H1 (cell line): ENCODE data around the gene GJB4. TPM values are rescaled to one million over a fixed set of nuclear protein-coding genes. Genes with fewer than 3 reads are reported as not detected.

ENCODE experiments used
- CTCF ChIA-PET: fragments of 300-600 bp; sonication (Branson Sonifier 250); formaldehyde crosslinking; loops from one replicate; lab custom pipeline; 2021; ENCODE audit not compliant: partially characterized antibody; lab: Charles Lee
- POLR2A ChIA-PET: fragments of 300-600 bp; sonication (Branson Sonifier 250); formaldehyde crosslinking; loops from one replicate; lab custom pipeline; 2021; ENCODE audit warnings: inconsistent platforms; ENCODE audit not compliant: partially characterized antibody; lab: Charles Lee
- DNase-seq, 2 experiments: peaks; one replicate each; pipeline versions ENCODE4 v3.0.0 to v3.0.0-alpha.2; 2010 to 2022; ENCODE audit warnings: low spot score in 2 of 2, low read depth in 1 of 2, mixed read lengths in 1 of 2
- FAIRE-seq: peaks from 2 replicates; lab custom pipeline; 2011; peaks lifted over from hg19 to GRCh38; lab: Jason Lieb, UNC
- H2AFZ ChIP-seq: 2 replicates; pipeline ENCODE4 v1.8.1; 2012; ENCODE audit warnings: low read length, inconsistent platforms
- H2AK5ac ChIP-seq: 2 replicates; pipeline ENCODE4 v1.6.1; 2013; ENCODE audit warnings: low read depth, low read length
- H2BK120ac ChIP-seq: replicated peaks from 2 replicates; pipeline ENCODE3; 2013; ENCODE audit warnings: low read depth, low read length, inconsistent platforms
- H2BK12ac ChIP-seq: 2 replicates; pipeline ENCODE4 v1.6.1; 2013; ENCODE audit warnings: low read depth, low read length
- H2BK15ac ChIP-seq: 2 replicates; pipeline ENCODE4 v1.6.1; 2013; ENCODE audit warnings: low read length
- H2BK20ac ChIP-seq: 2 replicates; pipeline ENCODE4 v1.6.1; 2013; ENCODE audit warnings: low read length
- H2BK5ac ChIP-seq: 2 replicates; pipeline ENCODE4 v1.6.1; 2013; ENCODE audit warnings: low read depth, low read length
- H3K14ac ChIP-seq: 2 replicates; pipeline ENCODE4 v1.6.1; 2013; ENCODE audit warnings: inconsistent platforms; ENCODE audit not compliant: insufficient read length
- H3K18ac ChIP-seq: 2 replicates; pipeline ENCODE4 v1.6.1; 2013; ENCODE audit warnings: low read length; ENCODE audit errors: extremely low read depth
- H3K23ac ChIP-seq: 2 replicates; pipeline ENCODE4 v1.6.1; 2013; ENCODE audit warnings: inconsistent platforms; ENCODE audit not compliant: insufficient read length
- H3K23me2 ChIP-seq: 2 replicates; pipeline ENCODE4 v1.6.1; 2013; ENCODE audit warnings: low read depth, low read length
- H3K27ac ChIP-seq: 2 replicates; pipeline ENCODE4 v1.6.1; 2011; ENCODE audit warnings: low read depth, low read length, inconsistent platforms
- H3K27me3 ChIP-seq, 4 experiments: replicated peaks in 1 of 4; 1 replicate in 1 of 4; 2 replicates in 3 of 4; pipeline versions ENCODE4 v1.6.1 to v1.8.1; 2011 to 2013; ENCODE audit warnings: low read length in 3 of 4, mild to moderate bottlenecking in 3 of 4, inconsistent platforms in 2 of 4, mixed read lengths in 2 of 4, moderate library complexity in 1 of 4; ENCODE audit not compliant: control insufficient read depth in 3 of 4, insufficient read depth in 3 of 4; ENCODE audit errors: extremely low read depth in 1 of 4
- H3K36me3 ChIP-seq, 4 experiments: 2 replicates each; pipeline versions ENCODE4 v1.6.1 to v1.8.1; 2011 to 2013; ENCODE audit warnings: mild to moderate bottlenecking in 4 of 4, low read length in 3 of 4, moderate library complexity in 2 of 4, control low read depth in 1 of 4, inconsistent platforms in 1 of 4; ENCODE audit not compliant: insufficient read depth in 4 of 4, control insufficient read depth in 2 of 4
- H3K4ac ChIP-seq: replicated peaks from 2 replicates; pipeline ENCODE3; 2013; ENCODE audit warnings: low read length, low read depth, mixed read lengths, inconsistent platforms; ENCODE audit not compliant: insufficient read length
- H3K4me1 ChIP-seq, 4 experiments: replicated peaks in 1 of 4; 1 replicate in 1 of 4; 2 replicates in 3 of 4; pipeline versions ENCODE4 v1.6.1 to v1.8.1; 2011 to 2013; ENCODE audit warnings: low read length in 3 of 4, inconsistent platforms in 2 of 4, mixed read lengths in 1 of 4; ENCODE audit not compliant: insufficient read depth in 4 of 4, control insufficient read depth in 3 of 4
- H3K4me2 ChIP-seq, 2 experiments: 2 replicates each; pipeline versions ENCODE4 v1.6.1 to v1.8.1; 2011 to 2013; ENCODE audit warnings: low read depth in 2 of 2, low read length in 2 of 2, control low read depth in 1 of 2, inconsistent platforms in 1 of 2, mild to moderate bottlenecking in 1 of 2; ENCODE audit not compliant: insufficient read depth in 1 of 2
- H3K4me3 ChIP-seq, 4 experiments: fragments of 200-600, 300-600 bp in 1 of 4; sonication (generic), shearing (Covaris generic), sonication (Bioruptor Twin) in 1 of 4; 2 replicates each; pipeline versions ENCODE4 v1.5.1 to v1.8.1; 2011 to 2016; ENCODE audit warnings: low read length in 4 of 4, low read depth in 3 of 4, control low read depth in 2 of 4, inconsistent platforms in 2 of 4, mild to moderate bottlenecking in 2 of 4, mixed read lengths in 1 of 4, moderate library complexity in 1 of 4; ENCODE audit not compliant: insufficient read depth in 2 of 4; ENCODE audit errors: extremely low read depth in 1 of 4
- H3K56ac ChIP-seq: replicated peaks from 2 replicates; pipeline ENCODE3; 2013; ENCODE audit warnings: low read depth, mild to moderate bottlenecking, mixed read lengths, low read length, inconsistent platforms; ENCODE audit not compliant: insufficient read length
- H3K79me1 ChIP-seq: 2 replicates; pipeline ENCODE4 v1.6.1; 2013; ENCODE audit warnings: low read depth, low read length, control low read depth
- H3K79me2 ChIP-seq, 2 experiments: 2 replicates each; pipeline versions ENCODE4 v1.6.1 to v1.8.1; 2012 to 2013; ENCODE audit warnings: low read length in 2 of 2, mild to moderate bottlenecking in 2 of 2, inconsistent platforms in 1 of 2; ENCODE audit not compliant: insufficient read depth in 2 of 2, control insufficient read depth in 1 of 2
- H3K9ac ChIP-seq, 4 experiments: replicated peaks in 1 of 4; 1 replicate in 1 of 4; 2 replicates in 3 of 4; pipeline versions ENCODE4 v1.6.1 to v1.8.1; 2011 to 2013; ENCODE audit warnings: low read depth in 3 of 4, low read length in 3 of 4, control low read depth in 2 of 4, mild to moderate bottlenecking in 2 of 4, moderate library complexity in 2 of 4, inconsistent platforms in 1 of 4; ENCODE audit errors: extremely low read depth in 1 of 4
- H3K9me3 ChIP-seq, 2 experiments: 2 replicates each; pipeline versions ENCODE4 v1.6.1 to v1.8.1; 2012 to 2013; ENCODE audit warnings: mild to moderate bottlenecking in 2 of 2, moderate library complexity in 2 of 2, control low read depth in 1 of 2, inconsistent platforms in 1 of 2, low read depth in 1 of 2, low read length in 1 of 2, mixed read lengths in 1 of 2; ENCODE audit not compliant: insufficient read depth in 2 of 2
- H4K20me1 ChIP-seq, 2 experiments: replicated peaks in 1 of 2; 2 replicates each; pipeline versions ENCODE3 to v1.8.1; 2011 to 2013; ENCODE audit warnings: inconsistent platforms in 2 of 2, low read length in 2 of 2, mild to moderate bottlenecking in 1 of 2; ENCODE audit not compliant: insufficient read depth in 2 of 2, control insufficient read depth in 1 of 2
- H4K5ac ChIP-seq: 2 replicates; pipeline ENCODE4 v1.6.1; 2013; ENCODE audit warnings: low read length, low read depth, mixed read lengths, inconsistent platforms; ENCODE audit not compliant: insufficient read length
- H4K8ac ChIP-seq: 2 replicates; pipeline ENCODE4 v1.8.0; 2013; ENCODE audit warnings: mild to moderate bottlenecking, moderate library complexity, low read length, inconsistent platforms; ENCODE audit not compliant: insufficient read depth; ENCODE audit errors: extremely low read depth
- H4K91ac ChIP-seq: replicated peaks from 2 replicates; pipeline ENCODE3; 2013; ENCODE audit warnings: low read length, mixed read lengths, inconsistent platforms; ENCODE audit not compliant: insufficient read length
- CBX8 ChIP-seq: fragments of 300-800, 300-1000 bp; sonication (generic); IDR thresholded peaks from 2 replicates; pipeline ENCODE4 v1.7.1; 2016; ENCODE audit warnings: low read depth, low read length, borderline replicate concordance
- CHD1 ChIP-seq: IDR thresholded peaks from 2 replicates; pipeline ENCODE4 v1.6.1; 2012; ENCODE audit warnings: low read depth, low read length, improper control_type of control experiment
- EZH2 ChIP-seq: fragments of 200-600 bp; sonication (generic); IDR thresholded peaks from 2 replicates; pipeline ENCODE4 v1.7.1; 2012; ENCODE audit warnings: low read depth, mild to moderate bottlenecking, moderate library complexity, low read length, inconsistent platforms; ENCODE audit not compliant: severe bottlenecking
- GABPA ChIP-seq: IDR thresholded peaks from 2 replicates; pipeline ENCODE4 v1.6.1; 2011; ENCODE audit warnings: mild to moderate bottlenecking, low read length, moderate library complexity, borderline replicate concordance; ENCODE audit not compliant: insufficient read depth
- NANOG ChIP-seq: IDR thresholded peaks from 2 replicates; pipeline ENCODE4 v1.6.1; 2011; ENCODE audit warnings: low read length, low read depth, mild to moderate bottlenecking, inconsistent platforms; ENCODE audit not compliant: insufficient read depth, poor library complexity, severe bottlenecking
- POLR2AphosphoS5 ChIP-seq: IDR thresholded peaks from 2 replicates; pipeline ENCODE4 v1.6.1; 2011; ENCODE audit warnings: low read depth, low read length
- RBBP5 ChIP-seq: IDR thresholded peaks from 2 replicates; pipeline ENCODE4 v1.7.1; 2012; ENCODE audit warnings: low read depth, mild to moderate bottlenecking, inconsistent platforms, low read length, moderate library complexity, borderline replicate concordance
- SIN3A ChIP-seq, 2 experiments: IDR thresholded peaks in 1 of 2; conservative IDR thresholded peaks in 1 of 2; 2 replicates each; pipeline ENCODE4 v1.6.1; 2011 to 2012; ENCODE audit warnings: low read length in 2 of 2, improper control_type of control experiment in 1 of 2, low read depth in 1 of 2, mild to moderate bottlenecking in 1 of 2
- SRF ChIP-seq: IDR thresholded peaks from 2 replicates; pipeline ENCODE4 v1.6.1; 2011; ENCODE audit warnings: mild to moderate bottlenecking, low read depth, low read length, moderate library complexity
- TAF7 ChIP-seq: optimal IDR thresholded peaks from 2 replicates; pipeline ENCODE3; 2011; ENCODE audit warnings: low read depth, mild to moderate bottlenecking, inconsistent platforms, low read length, moderate library complexity, borderline replicate concordance
- TBP ChIP-seq: IDR thresholded peaks from 2 replicates; pipeline ENCODE4 v1.6.1; 2011; ENCODE audit warnings: low read depth, low read length, improper control_type of control experiment
- WGBS, 2 experiments: shearing (Covaris generic) in 1 of 2; methylation state at CpG; one replicate each; pipeline versions ENCODE4 v1.1.6 to v1.1.7; 2013 to 2015; ENCODE audit warnings: low lambda C conversion rate in 2 of 2, mixed read lengths in 2 of 2, inconsistent platforms in 1 of 2, low coverage in 1 of 2, missing lambda C conversion rate in 1 of 2; ENCODE audit not compliant: insufficient replicate concordance in 2 of 2, insufficient coverage in 1 of 2, insufficient read length in 1 of 2; ENCODE audit errors: extremely low coverage in 1 of 2, missing lambda C conversion rate in 1 of 2; 5-methylcytosine and 5-hydroxymethylcytosine counted together
- polyA plus RNA-seq, 7 experiments: library from polyadenylated mRNA; depleted of rRNA in 3 of 7; stranded (reverse) in 5 of 7; unstranded in 2 of 7; fragments of >200 nt in 5 of 7; fragments of 200-250 nt in 2 of 7; gene quantifications; 1 replicate in 5 of 7; 2 replicates in 1 of 7; 4 replicates in 1 of 7; pipeline versions ENCODE4 v1.2.1 to v1.2.3, GENCODE V29; 2011 to 2013; ENCODE audit warnings: missing spikeins in 2 of 7, mixed read lengths in 2 of 7
- total RNA-seq: library from RNA; stranded (reverse); fragmentation: NEBNext Ultra II Directional; extraction: Animal tissue kit (Norgen Biotek cat#: 25700); gene quantifications from 2 replicates; pipeline ENCODE4 v1.2.1, GENCODE V29; 2021

GJB4 gene
- total and polyA plus RNA-seq, 2 of the 8 experiments (the other 6 are each of a cell fraction or from before 2014, with no cell fraction given): 0.20 to 0.41 TPM

GRCh38 chr1:34736692-34737091, 22.8 kb upstream of the GJB4 start:
- no peak overlapping the region for H2AK5ac ChIP-seq
- H2BK15ac ChIP-seq: no peak overlapping the region
- no peaks in the 10 kb centered on the region for H3K36me3 ChIP-seq
- H3K18ac ChIP-seq: no peak overlapping the region
- H4K8ac ChIP-seq: no peak overlapping the region
- H2BK20ac ChIP-seq: no peak overlapping the region
- CTCF ChIA-PET: interaction anchor here (0.7 to 2.2 kb wide), 10 partner anchors 8 to 588 kb away, joined by 3 to 7 read pairs (median 4); no protein-coding TSS in a partner anchor
- H2BK120ac ChIP-seq: no peak overlapping the region
- H3K79me1 ChIP-seq: no peaks in the 10 kb centered on the region
- no peaks in the 10 kb centered on the region for H3K9me3 ChIP-seq
- no peak overlapping the region for H3K4me2 ChIP-seq
- no peaks in the 10 kb centered on the region for H4K20me1 ChIP-seq
- WGBS, 2 experiments: 91% methylated on average over 10 of the region's 10 CpGs; no CpG with 5 or more reads in 1 of the 2 experiments
- H4K91ac ChIP-seq: no peak overlapping the region
- H3K23me2 ChIP-seq: no peaks in the 10 kb centered on the region; the same call in 1 of the 2 replicates
- H3K27ac ChIP-seq: no peak overlapping the region
- no peak overlapping the region for H3K56ac ChIP-seq
- FAIRE-seq: no peak
- H3K9ac ChIP-seq: no peak overlapping the region
- H3K4ac ChIP-seq: no peak overlapping the region
- no peak overlapping the region for H2BK5ac ChIP-seq
- H4K5ac ChIP-seq: no peak overlapping the region
- no peak for DNase-seq
- H3K79me2 ChIP-seq: no peaks in the 10 kb centered on the region
- no peak overlapping the region for H2BK12ac ChIP-seq
- H3K23ac ChIP-seq: no peak overlapping the region
- peaks cover 0 to 5% (median 1%) of the 10 kb centered on the region in 4 experiments; a peak in 3 of 7 replicates for H3K27me3 ChIP-seq
- no peak overlapping the region for H2AFZ ChIP-seq
- POLR2A ChIA-PET: no interaction called here
- H3K4me1 ChIP-seq: peaks cover 0 to 5% (median 1%) of the 10 kb centered on the region in 4 experiments; a peak in 4 of 7 replicates
- no peak overlapping the region for H3K14ac ChIP-seq
- H3K4me3 ChIP-seq: no peak overlapping the region
- TF ChIP-seq TAF7: no peak
- no peak for TF ChIP-seq EZH2
- TF ChIP-seq TBP: no peak
- no peak for TF ChIP-seq CHD1
- no peak for TF ChIP-seq POLR2AphosphoS5
- no peak for TF ChIP-seq RBBP5
- no peak for TF ChIP-seq SIN3A (conservative IDR thresholded peaks at IDR 0.05 in 1 of 2, IDR thresholded peaks at IDR 0.05 in 1 of 2; ENCODE audit: low read depth in 1 of 2, low read length in 2 of 2)
- TF ChIP-seq SRF: no peak
- TF ChIP-seq GABPA: no peak
- TF ChIP-seq CBX8: no peak
- TF ChIP-seq NANOG: no peak
